NCI-H1092 treated with DMSO at 0.1 percent for 48 hours (cell line): ENCODE measurements around the gene GPR34.
"Not testable (repeated sequence)": the region's sequence is repeated elsewhere in the genome, so short reads cannot be mapped to it uniquely, and the experiment has no call there.

Experiments used
- DNase-seq: peaks from one replicate; lab custom pipeline; 2025; lab: John Stamatoyannopoulos, UW

GPR34 gene

GRCh38 chrX:41693024-41693423 lies 4.3 kb downstream of the GPR34 start:
- no peak for DNase-seq

- no peak for DNase-seq
Observed at GRCh38 chrX:41695426-41695825, 6.7 kb downstream of the GPR34 start.

GRCh38 chrX:41703574-41704029 lies 14.8 kb downstream of the GPR34 start:
- DNase-seq, result no peak

- no peak for DNase-seq
Observed at GRCh38 chrX:41705042-41705441, 16.3 kb downstream of the GPR34 start.

GRCh38 chrX:41705680-41706374 lies 17.1 kb downstream of the GPR34 start:
- no peak for DNase-seq

GRCh38 chrX:41707218-41707617 lies 18.4 kb downstream of the GPR34 start:
- DNase-seq, result no peak

GRCh38 chrX:41708486-41708885 lies 19.7 kb downstream of the GPR34 start:
- DNase-seq, result no peak

GRCh38 chrX:41711021-41711667 lies 22.4 kb downstream of the GPR34 start:
- DNase-seq, result no peak

GRCh38 chrX:41716222-41716621 lies 27.4 kb downstream of the GPR34 start:
- no peak for DNase-seq

- DNase-seq, result no peak
Observed at GRCh38 chrX:41716767-41717473, 28.1 kb downstream of the GPR34 start.

GRCh38 chrX:41718481-41719235 lies 29.9 kb downstream of the GPR34 start:
- no peak for DNase-seq

GRCh38 chrX:41719610-41720009 lies 30.8 kb downstream of the GPR34 start:
- not testable (repeated sequence) for DNase-seq

- DNase-seq, result no peak
Observed at GRCh38 chrX:41720125-41720779, 31.5 kb downstream of the GPR34 start.

- no peak for DNase-seq
Observed at GRCh38 chrX:41721590-41721989, 32.8 kb downstream of the GPR34 start.

- DNase-seq, result no peak
Observed at GRCh38 chrX:41722214-41722613, 33.4 kb downstream of the GPR34 start.

- no peak for DNase-seq
Observed at GRCh38 chrX:41722816-41723618, 34.2 kb downstream of the GPR34 start.

- no peak for DNase-seq
Observed at GRCh38 chrX:41723826-41724225, 35.1 kb downstream of the GPR34 start, which contains the start of gene GPR82. Gene GPR82, plus strand, starts transcription at chrX:41724181. Its CDS starts 2,846 bp downstream, at chrX:41727027.

GRCh38 chrX:41728125-41728524 lies 39.4 kb downstream of the GPR34 start:
- no peak for DNase-seq

- no peak for DNase-seq
Observed at GRCh38 chrX:41730081-41730480, 41.3 kb downstream of the GPR34 start.

- DNase-seq, result no peak
Observed at GRCh38 chrX:41732260-41732659, 43.5 kb downstream of the GPR34 start.

- no peak for DNase-seq
Observed at GRCh38 chrX:41733939-41734338, 45.2 kb downstream of the GPR34 start.
